Fibroblast of lung (primary cell): ENCODE results near the gene TSPAN1.

Source experiments
- CTCF ChIP-seq, 2 donors: IDR thresholded peaks in 1 of 2; conservative IDR thresholded peaks in 1 of 2; 1 replicate in 1 of 2; 2 replicates in 1 of 2; pipeline ENCODE4 v1.5.1; 2011 to 2012; ENCODE audit warnings: low read length in 2 of 2, control low read depth in 1 of 2, inconsistent platforms in 1 of 2, low read depth in 1 of 2, mild to moderate bottlenecking in 1 of 2
- EZH2 ChIP-seq: IDR thresholded peaks from 2 replicates; pipeline ENCODE4 v1.5.1; 2012; ENCODE audit warnings: low read length, control low read depth, mild to moderate bottlenecking; ENCODE audit errors: missing control alignments

GRCh38 chr1:46173361-46173856 lies 1.5 kb upstream of the TSPAN1 start:
- TF ChIP-seq CTCF (conservative IDR thresholded peaks at IDR 0.05 in 1 of 2, IDR thresholded peaks at IDR 0.05 in 1 of 2; ENCODE audit: low read depth in 1 of 2, low read length in 2 of 2) (no peak), EZH2 (no peak)
